ENCODE data around the gene HDHD3.

HDHD3 gene

GRCh38 chr9:113343732-113344231, 33.0 kb downstream of the HDHD3 start:
- intact Hi-C loops (cut with DNase I), result loop anchor here (5.0 kb wide), 1 partner anchor 34 kb away; the partner anchor contains the start of gene HDHD3
- peak; percentile 58 to 95 (median 77) for DNase-seq

DNA sequence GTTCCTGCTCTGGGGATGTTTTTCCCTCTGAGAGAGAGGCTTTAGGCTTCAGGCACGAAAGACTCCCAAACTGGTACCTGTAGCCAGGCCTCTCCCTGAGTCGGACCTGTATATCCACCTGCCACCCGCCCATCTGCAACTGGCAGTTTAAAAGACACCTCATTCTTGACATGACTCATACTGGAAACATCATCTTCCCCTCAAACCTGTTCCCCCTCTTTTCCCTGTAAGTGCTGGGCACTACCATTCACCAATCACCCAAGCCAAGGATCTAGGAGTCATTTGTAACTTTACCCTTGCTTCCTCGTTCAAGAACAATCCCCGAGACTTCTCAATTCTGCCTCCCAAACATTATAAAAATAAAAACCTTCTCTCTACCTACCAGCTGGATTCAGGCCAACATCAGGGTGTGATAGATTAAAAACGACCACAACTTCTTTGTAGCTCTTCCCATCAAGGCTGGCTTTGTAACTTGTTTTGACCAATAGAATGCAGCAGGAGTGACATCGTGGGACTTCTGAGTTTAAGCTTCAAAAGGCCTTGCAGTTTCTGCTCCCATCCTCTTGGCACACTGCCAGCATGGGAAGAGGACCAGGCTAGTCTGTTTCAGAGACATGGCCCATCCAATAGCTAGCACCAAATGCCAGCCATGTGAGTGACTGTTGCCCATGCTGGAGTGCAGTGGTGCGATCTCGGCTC, 34.9 kb downstream of the HDHD3 start:
- no peak for DNase-seq

DNA sequence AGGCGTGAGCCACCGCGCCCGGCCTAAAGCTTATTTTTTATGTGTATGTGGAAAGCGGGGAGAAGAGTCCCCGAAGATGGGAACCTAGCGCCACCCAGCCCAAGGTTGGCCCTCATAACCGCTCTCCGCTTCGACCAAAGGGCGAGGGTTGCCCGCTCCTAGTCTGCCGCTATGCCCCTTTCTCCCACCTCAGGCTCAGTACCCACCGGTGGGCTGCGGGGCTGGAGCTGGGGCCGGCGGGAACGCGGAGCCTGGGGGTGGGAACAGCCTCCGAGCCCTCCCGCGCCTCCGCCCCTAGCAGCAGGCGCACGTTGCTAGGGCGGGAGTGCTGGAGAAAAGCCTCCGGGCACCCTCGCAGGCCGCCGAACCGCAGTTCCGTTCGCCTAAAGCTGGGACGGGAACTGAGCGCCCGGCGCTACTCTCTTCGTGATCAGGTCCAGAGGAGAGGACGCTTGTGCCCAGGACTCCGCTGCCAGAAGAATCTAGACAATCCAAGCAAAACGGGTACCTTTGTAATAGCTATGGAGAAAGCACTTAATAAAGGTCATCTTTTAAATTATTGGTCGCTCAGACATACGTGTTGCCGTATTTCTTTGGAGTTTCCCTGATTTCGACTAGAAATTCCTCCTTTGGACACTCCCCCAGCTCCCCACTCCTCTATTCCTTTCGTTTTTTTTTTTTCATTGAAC, 36.6 kb downstream of the HDHD3 start, which contains the start of gene WDR31:
TSS of gene WDR31 (minus strand) at position 265 of the 689 bp plus-strand sequence. CDS start 8,253 bp downstream, outside the sequence.
- peak; percentile 83 to 98 (median 89) for DNase-seq
- intact Hi-C loops (cut with DNase I), result loop anchor here (1.0 to 5.0 kb wide), 3 partner anchors 37 to 70 kb away; partner anchors contain the start of genes ALAD, C9orf43, HDHD3 and POLE3

More for the DNA sequence above, 34.9 kb downstream of the HDHD3 start:
- intact Hi-C loops (cut with DNase I), result loop anchor here (2.0 to 5.0 kb wide), 2 partner anchors 35 to 59 kb away; partner anchors contain the start of genes ALAD and HDHD3

DNA sequence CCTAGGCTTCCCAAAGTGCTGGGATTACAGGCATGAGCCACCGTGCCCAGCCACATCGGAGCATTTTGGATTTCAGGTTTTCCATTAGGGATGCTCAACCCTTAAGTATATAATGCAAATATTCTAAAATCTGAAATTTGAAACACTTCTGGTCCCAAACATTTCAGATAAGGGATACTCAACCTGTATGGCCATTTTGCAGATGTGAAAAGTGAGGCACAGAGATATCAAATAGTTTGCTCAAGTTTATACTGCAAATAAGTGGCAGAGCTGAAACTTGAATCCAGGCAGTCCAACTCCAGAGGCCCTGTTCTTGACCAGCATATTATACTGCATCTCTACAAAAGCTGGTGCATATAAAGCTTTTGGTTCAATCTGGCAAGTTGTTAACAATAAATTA, 39.1 kb downstream of the HDHD3 start:
- DNase-seq, result no peak
- intact Hi-C loops (cut with DNase I), result no loop called here

DNA sequence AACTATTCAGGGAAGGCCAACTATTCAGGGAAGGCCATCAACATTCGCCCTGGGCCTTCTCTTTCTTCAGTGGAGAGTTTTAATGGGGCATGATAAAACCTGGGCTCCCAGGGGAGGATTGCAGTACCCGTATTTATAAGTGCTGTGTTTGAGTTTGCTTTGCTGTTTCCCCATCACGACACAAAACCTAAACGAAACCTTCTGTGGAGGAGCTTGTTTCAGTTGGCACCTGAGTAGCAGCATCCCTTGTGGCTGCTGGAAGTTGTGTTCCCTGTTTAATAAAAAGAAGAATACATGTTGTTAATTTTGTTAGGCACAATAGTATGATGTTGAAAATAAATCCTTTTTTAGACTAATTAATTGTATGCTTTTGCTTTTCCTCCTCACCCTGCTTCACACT, 45.0 kb downstream of the HDHD3 start:
- intact Hi-C loops (cut with DNase I), result no loop called here
- DNase-seq, result no peak

- intact Hi-C loops (cut with DNase I), result no loop called here
- no peak for DNase-seq
These were observed 48.6 kb downstream of the HDHD3 start for GRCh38 chr9:113328045-113328782.

- DNase-seq, result no peak
- intact Hi-C loops (cut with DNase I), result no loop called here
These were observed 50.6 kb downstream of the HDHD3 start for GRCh38 chr9:113326230-113326629.
